GM18526 (cell line): ENCODE results near the gene TMEM59L.

ENCODE experiments used
- POLR2A ChIP-seq: IDR thresholded peaks from 3 replicates; pipeline ENCODE4 v1.6.1; 2011; ENCODE audit not compliant: insufficient read length; ENCODE audit errors: extremely low read depth

TMEM59L gene

GRCh38 chr19:18654469-18654868 lies 41.8 kb downstream of the TMEM59L start:
- no peak for TF ChIP-seq POLR2A

GRCh38 chr19:18655173-18655844 lies 42.6 kb downstream of the TMEM59L start:
- TF ChIP-seq POLR2A, result no peak

GRCh38 chr19:18656337-18657086 lies 43.8 kb downstream of the TMEM59L start:
- no peak for TF ChIP-seq POLR2A

- no peak for TF ChIP-seq POLR2A
These were observed 45.1 kb downstream of the TMEM59L start for GRCh38 chr19:18657590-18658365.

GRCh38 chr19:18658366-18658855 lies 45.7 kb downstream of the TMEM59L start:
- no peak for TF ChIP-seq POLR2A

GRCh38 chr19:18659281-18660050 lies 46.8 kb downstream of the TMEM59L start:
- no peak for TF ChIP-seq POLR2A

- TF ChIP-seq POLR2A, result no peak
These were observed 47.6 kb downstream of the TMEM59L start for GRCh38 chr19:18660051-18660910.

- no peak for TF ChIP-seq POLR2A
These were observed 48.4 kb downstream of the TMEM59L start for GRCh38 chr19:18660939-18661670.

GRCh38 chr19:18662972-18663732 lies 50.5 kb downstream of the TMEM59L start:
- TF ChIP-seq POLR2A, result no peak

- TF ChIP-seq POLR2A, result no peak
These were observed 51.4 kb downstream of the TMEM59L start for GRCh38 chr19:18663940-18664530.

GRCh38 chr19:18665771-18666202 lies 53.1 kb downstream of the TMEM59L start:
- TF ChIP-seq POLR2A, result no peak

- no peak for TF ChIP-seq POLR2A
These were observed 53.6 kb downstream of the TMEM59L start for GRCh38 chr19:18666317-18666716.
